A549 (cell line): ENCODE results near the gene CASP4.

Experiments used
- BHLHE40 ChIP-seq: IDR thresholded peaks from 2 replicates; pipeline ENCODE4 v1.6.1; 2012; ENCODE audit warnings: low read depth, low read length, inconsistent platforms
- CTCF ChIP-seq: fragments of >200 bp; sonication (Bioruptor Twin); formaldehyde crosslinking; IDR thresholded peaks from 3 replicates; pipeline ENCODE4 v1.5.1; 2016
- EHMT2 ChIP-seq: fragments of 200-600 bp; sonication (generic); IDR thresholded peaks from 2 replicates; pipeline ENCODE4 v1.6.1; 2016; ENCODE audit warnings: antibody characterized with exemption, low read depth, mild to moderate bottlenecking, moderate library complexity
- EP300 ChIP-seq, 2 experiments: fragments of >200 bp; sonication (Bioruptor Twin); formaldehyde crosslinking; IDR thresholded peaks; 2 replicates in 1 of 2; 3 replicates in 1 of 2; pipeline ENCODE4 v1.6.1; 2016 to 2017
- MAZ ChIP-seq: fragments of 150-350 bp; IDR thresholded peaks from 2 replicates; pipeline ENCODE4 v1.6.1; 2014; ENCODE audit warnings: antibody characterized with exemption, low read depth, low read length, borderline replicate concordance
- NFE2L2 ChIP-seq: fragments of 150-350 bp; conservative IDR thresholded peaks from 2 replicates; pipeline ENCODE4 v1.6.1; 2014; ENCODE audit warnings: low read length
- POLR2A ChIP-seq: IDR thresholded peaks from 2 replicates; pipeline ENCODE4 v1.6.1; 2012; ENCODE audit warnings: mild to moderate bottlenecking, low read length
- RAD21 ChIP-seq, 2 experiments: fragments of >200 bp in 1 of 2; sonication (Bioruptor Twin) in 1 of 2; formaldehyde crosslinking in 1 of 2; IDR thresholded peaks in 1 of 2; conservative IDR thresholded peaks in 1 of 2; 2 replicates in 1 of 2; 3 replicates in 1 of 2; pipeline ENCODE4 v1.6.1; 2012 to 2018; ENCODE audit warnings: inconsistent platforms in 1 of 2
- RARB ChIP-seq: fragments of 250-450 bp; sonication (Bioruptor Pico); IDR thresholded peaks from 2 replicates; pipeline ENCODE4 v1.8.0; 2021; ENCODE audit warnings: mild to moderate bottlenecking, moderate library complexity
- RCOR1 ChIP-seq: fragments of 150-350 bp; IDR thresholded peaks from 2 replicates; pipeline ENCODE4 v1.6.1; 2014; ENCODE audit warnings: antibody characterized with exemption, low read length, low read depth
- SREBF2 ChIP-seq: fragments of 450-650 bp; IDR thresholded peaks from 2 replicates; pipeline ENCODE4 v1.6.1; 2014; ENCODE audit warnings: mild to moderate bottlenecking, moderate library complexity
- TP53 ChIP-seq: fragments of 250-450 bp; sonication (Bioruptor Pico); IDR thresholded peaks from 2 replicates; pipeline ENCODE4 v1.5.0; 2021; ENCODE audit warnings: mild to moderate bottlenecking, moderate library complexity
- ZC3H11A ChIP-seq: fragments of 450-650 bp; IDR thresholded peaks from 2 replicates; pipeline ENCODE4 v1.6.1; 2014; ENCODE audit warnings: antibody characterized with exemption, mild to moderate bottlenecking

DNA sequence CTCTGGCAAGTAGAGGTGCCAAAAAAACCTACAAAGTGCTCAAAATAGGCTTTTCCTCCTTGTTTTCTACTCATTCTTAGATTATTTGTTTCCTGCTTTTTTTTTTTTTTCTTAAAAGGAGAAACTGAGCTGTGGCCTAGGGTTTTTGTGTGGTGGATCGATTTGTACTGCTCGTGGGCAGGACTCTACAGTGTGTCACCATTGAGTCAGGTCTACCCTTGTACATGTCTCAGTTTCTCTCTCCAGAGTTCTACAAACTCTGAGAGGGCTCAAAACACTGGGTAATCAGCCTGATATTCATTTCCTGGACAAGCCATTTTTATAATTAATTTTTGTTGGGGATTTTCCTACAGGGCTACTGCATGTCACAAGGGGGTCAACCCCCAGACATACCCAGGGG is 5.2 kb upstream of the CASP4 start:
- TF ChIP-seq EP300 (IDR thresholded peaks at IDR 0.05) (no peak), CTCF (no peak), ZC3H11A (no peak), MAZ (no peak), TP53 (no peak), EHMT2 (no peak), NFE2L2 (no peak), BHLHE40 (no peak), POLR2A (no peak), RCOR1 (no peak), SREBF2 (no peak), RARB (CRISPR knock-in tag) (no peak), RAD21 (conservative IDR thresholded peaks at IDR 0.05 in 1 of 2, IDR thresholded peaks at IDR 0.05 in 1 of 2) (no peak)
